ENCODE results near the gene PPP1R12C. TPM values are rescaled to one million over a fixed set of nuclear protein-coding genes. Genes with fewer than 3 reads are reported as not detected.

PPP1R12C gene
- total RNA-seq, 4 donors from 2014 or later: 51.7 to 126 (median 78.7) TPM

DNA sequence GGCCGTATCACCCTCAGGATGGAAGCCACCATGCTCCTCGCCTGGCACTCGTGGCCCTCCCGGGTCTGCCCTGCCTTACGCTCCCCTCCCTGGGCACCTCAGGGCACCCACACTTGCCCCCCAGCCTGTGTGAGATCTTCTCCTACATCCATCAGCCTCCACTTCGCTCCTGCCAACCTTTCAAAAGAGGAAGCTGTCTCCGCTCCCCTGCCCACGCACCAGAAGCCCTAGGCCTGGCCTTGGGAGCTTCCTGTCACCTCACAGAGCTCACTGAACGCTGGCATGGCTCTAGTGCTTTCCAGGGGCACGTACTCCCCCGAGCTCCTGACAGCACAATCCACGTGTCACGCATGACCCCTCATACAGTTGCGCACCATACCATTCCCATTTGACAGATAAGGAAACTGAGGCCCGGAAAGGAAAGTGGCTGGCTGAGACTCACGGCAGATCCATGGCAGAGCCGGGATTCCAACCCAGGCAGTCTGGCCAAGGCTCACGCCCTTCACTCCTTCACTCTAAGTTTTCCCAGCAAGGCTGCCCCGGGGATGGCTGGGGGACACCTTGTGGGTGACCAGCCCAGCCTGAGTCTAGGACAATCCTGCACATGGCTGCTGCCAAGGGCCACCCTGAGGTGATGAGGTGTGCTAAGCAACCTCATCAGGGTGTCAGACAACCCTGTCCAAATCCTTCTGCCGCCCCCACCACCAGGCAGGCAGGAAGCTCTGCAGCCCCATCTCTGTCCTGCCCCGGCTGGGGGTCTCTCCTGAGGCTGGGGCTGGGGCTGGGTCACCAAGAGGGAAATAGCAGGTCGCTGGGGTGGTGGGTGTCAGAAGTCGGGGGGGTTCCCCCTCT lies 19.3 kb downstream of the PPP1R12C start:
- no peaks in the 10 kb centered on the region for H3K27me3 ChIP-seq
- H3K36me3 ChIP-seq: peaks cover 49% of the 10 kb centered on the region
- H3K4me1 ChIP-seq: no peaks in the 10 kb centered on the region
- 92% methylated on average over 20 of the region's 23 CpGs for WGBS
- TF ChIP-seq POLR2AphosphoS5 (IDR thresholded peaks at IDR 0.05) (no peak), POLR2A (IDR thresholded peaks at IDR 0.05) (no peak), EP300 (IDR thresholded peaks at IDR 0.05) (no peak)
- TF ChIP-seq, protein P1, sequence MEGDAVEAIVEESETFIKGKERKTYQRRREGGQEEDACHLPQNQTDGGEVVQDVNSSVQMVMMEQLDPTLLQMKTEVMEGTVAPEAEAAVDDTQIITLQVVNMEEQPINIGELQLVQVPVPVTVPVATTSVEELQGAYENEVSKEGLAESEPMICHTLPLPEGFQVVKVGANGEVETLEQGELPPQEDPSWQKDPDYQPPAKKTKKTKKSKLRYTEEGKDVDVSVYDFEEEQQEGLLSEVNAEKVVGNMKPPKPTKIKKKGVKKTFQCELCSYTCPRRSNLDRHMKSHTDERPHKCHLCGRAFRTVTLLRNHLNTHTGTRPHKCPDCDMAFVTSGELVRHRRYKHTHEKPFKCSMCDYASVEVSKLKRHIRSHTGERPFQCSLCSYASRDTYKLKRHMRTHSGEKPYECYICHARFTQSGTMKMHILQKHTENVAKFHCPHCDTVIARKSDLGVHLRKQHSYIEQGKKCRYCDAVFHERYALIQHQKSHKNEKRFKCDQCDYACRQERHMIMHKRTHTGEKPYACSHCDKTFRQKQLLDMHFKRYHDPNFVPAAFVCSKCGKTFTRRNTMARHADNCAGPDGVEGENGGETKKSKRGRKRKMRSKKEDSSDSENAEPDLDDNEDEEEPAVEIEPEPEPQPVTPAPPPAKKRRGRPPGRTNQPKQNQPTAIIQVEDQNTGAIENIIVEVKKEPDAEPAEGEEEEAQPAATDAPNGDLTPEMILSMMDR (IDR thresholded peaks at IDR 0.05): no peak
- no peak overlapping the region for H3K27ac ChIP-seq
- H3K9me3 ChIP-seq: no peaks in the 10 kb centered on the region
- DNase-seq (ENCODE audit: low spot score in 2 of 2): no peak
- H3K4me3 ChIP-seq: no peak overlapping the region

DNA sequence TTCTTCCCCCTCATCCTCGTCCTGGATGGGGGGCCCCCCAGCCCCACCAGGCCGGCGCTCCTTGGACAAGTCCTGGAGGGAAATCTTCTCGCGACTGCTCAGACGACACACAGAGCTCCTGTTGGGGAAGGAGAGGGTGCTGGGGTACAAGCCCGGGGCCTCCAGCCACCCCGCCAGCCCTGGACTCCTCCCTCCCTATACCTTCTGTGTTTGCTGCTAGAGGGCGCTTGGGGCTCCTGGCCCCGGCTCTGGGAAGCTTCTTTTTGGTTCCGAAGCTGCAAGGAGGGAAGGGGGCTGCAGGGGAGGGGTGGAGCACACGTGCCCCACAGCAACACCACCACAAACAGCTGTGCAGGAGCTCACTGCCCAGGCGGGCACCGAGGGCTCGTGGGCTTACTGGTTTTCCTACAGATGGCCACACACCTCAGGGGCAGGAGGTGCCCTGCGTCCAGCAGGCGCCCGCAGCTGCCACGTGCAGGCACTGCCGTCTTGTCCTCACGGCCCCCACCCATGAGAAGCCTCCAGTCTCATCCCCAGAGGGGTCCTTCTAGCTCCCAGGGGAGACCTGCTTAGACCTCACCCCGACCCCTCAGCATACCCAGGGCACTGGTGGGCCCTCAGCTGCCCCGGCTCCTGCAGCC lies 21.3 kb downstream of the PPP1R12C start:
- peak in 1 of 2 donors; percentile 46 for DNase-seq (ENCODE audit: low spot score in 2 of 2)
- Histone ChIP-seq H3K36me3 (peaks cover 54% of the 10 kb centered on the region), H3K27ac (no peak overlapping the region), H3K27me3 (no peaks in the 10 kb centered on the region), H3K4me1 (no peaks in the 10 kb centered on the region), H3K9me3 (no peaks in the 10 kb centered on the region), H3K4me3 (no peak overlapping the region)
- WGBS: 88% methylated on average over 16 of the region's 23 CpGs
- TF ChIP-seq EP300 (IDR thresholded peaks at IDR 0.05) (no peak), POLR2AphosphoS5 (IDR thresholded peaks at IDR 0.05) (no peak), POLR2A (IDR thresholded peaks at IDR 0.05) (no peak)
- TF ChIP-seq, protein P1 (IDR thresholded peaks at IDR 0.05): no peak

DNA sequence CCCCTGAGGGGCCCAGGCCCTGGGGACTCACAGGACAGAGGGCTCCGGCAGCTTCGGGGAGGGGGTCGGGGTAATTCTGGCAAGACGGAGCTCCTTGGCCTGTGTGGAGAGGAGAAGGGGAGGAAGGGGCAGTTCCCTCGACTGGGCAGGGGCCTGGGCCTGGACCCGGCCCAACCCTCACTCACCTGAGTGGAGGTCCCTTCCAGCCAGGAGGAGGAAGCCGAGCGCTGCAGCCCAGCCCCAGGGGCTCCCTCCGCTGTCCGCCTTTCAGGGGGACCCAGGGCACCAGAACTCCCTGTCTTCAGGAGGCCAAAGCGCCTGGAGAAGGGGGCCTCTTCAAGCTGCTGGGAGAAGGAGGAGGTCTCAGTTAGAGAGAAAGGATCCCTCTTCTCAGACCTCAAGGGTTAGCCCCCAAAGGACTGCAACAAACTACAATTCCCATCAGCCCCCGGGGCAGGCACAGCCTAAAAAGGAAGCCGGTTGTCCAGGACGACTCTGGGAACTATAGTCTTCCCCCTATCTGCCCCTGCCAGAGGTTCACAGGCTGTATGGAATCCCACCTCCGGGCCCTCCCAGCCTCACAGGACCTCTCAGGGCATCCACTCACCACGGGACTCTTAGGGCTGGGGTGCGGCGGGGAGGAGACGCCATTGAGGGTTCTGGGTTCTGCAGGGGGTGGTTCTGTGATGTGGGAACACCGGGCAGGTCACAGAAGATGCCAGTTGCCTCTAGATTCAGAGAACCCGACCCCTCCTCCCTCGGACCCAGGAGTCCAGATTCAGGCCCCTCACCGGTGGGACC lies 22.0 kb downstream of the PPP1R12C start:
- TF ChIP-seq POLR2A (IDR thresholded peaks at IDR 0.05) (no peak), EP300 (IDR thresholded peaks at IDR 0.05) (no peak), POLR2AphosphoS5 (IDR thresholded peaks at IDR 0.05) (no peak)
- TF ChIP-seq, protein P1 (IDR thresholded peaks at IDR 0.05): no peak
- no peaks in the 10 kb centered on the region for H3K27me3 ChIP-seq
- WGBS: 87% methylated on average over 19 of the region's 23 CpGs
- no peak for DNase-seq (ENCODE audit: low spot score in 2 of 2)
- H3K4me3 ChIP-seq: no peak overlapping the region
- no peaks in the 10 kb centered on the region for H3K9me3 ChIP-seq
- peaks cover 58% of the 10 kb centered on the region for H3K36me3 ChIP-seq
- H3K27ac ChIP-seq: no peak overlapping the region
- H3K4me1 ChIP-seq: no peaks in the 10 kb centered on the region

DNA sequence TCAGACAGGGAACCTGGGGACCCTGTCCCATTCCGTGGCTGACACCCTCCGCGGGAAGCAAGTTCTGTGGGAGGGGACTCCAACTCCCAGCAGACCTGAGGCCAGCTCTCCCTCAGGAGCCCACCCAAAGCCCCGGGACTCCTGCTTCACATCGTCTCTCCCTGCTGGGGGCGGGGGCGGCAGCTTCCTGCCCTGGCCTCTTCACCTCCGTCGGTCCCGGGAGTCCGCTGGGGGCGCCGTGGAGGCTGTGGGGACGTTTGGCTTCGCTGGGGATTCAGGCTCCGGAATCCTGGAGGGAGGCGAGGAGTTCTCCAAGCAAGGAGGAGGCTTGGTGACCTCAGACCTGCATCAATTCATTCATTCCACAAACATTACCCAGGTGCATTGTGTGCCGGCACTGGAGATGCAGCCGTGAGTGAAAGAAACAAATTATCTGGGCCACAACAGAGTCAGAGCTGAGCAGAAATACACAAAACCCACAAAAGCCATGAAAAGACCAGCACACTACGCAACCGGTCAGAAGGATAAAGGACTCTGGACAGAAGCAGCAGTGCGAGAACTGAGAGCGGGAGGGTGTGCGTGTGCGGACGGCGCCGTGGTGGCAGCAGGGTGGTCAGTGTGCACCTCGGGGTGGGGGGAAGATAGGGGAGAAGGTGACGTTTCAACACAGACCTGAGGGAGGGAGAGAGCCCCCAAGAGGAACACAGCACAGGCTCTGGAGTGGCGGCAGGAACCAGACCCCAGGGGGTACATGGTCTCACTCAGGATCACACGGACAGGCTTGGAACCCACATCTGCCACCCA lies 22.8 kb downstream of the PPP1R12C start:
- Histone ChIP-seq H3K36me3 (peaks cover 60% of the 10 kb centered on the region), H3K4me1 (no peaks in the 10 kb centered on the region), H3K4me3 (no peak overlapping the region), H3K27ac (no peak overlapping the region), H3K9me3 (no peaks in the 10 kb centered on the region), H3K27me3 (no peaks in the 10 kb centered on the region)
- no peak for TF ChIP-seq POLR2AphosphoS5 (IDR thresholded peaks at IDR 0.05)
- no peak for TF ChIP-seq EP300 (IDR thresholded peaks at IDR 0.05)
- no peak for TF ChIP-seq POLR2A (IDR thresholded peaks at IDR 0.05)
- TF ChIP-seq, protein P1 (IDR thresholded peaks at IDR 0.05): no peak
- 92% methylated on average over 15 of the region's 32 CpGs for WGBS
- DNase-seq (ENCODE audit: low spot score in 2 of 2): peak in 1 of 2 donors; percentile 48
